Activated T-helper 2 cell treated with anti-CD3 and anti-CD28 coated beads, Interferon-gamma antibody, Interleukin-2, Interleukin-4, amounts not matched to agents 10 μg/mL and 5 μg/mL and 100 μg/mL, durations not matched to agents 14 hours and 24 hours and 36 hours (primary cell): ENCODE results near the gene DGKH. TPM values are rescaled to one million over a fixed set of nuclear protein-coding genes. Genes with fewer than 3 reads are reported as not detected.

Experiments used
- DNase-seq: peaks from one replicate; pipeline ENCODE4 v3.0.0; 2021; ENCODE audit warnings: low spot score
- H3K27ac Mint-ChIP-seq: one replicate; pipeline ENCODE4 v1.8.0; 2021; ENCODE audit warnings: mixed read lengths
- H3K27me3 Mint-ChIP-seq: one replicate; pipeline ENCODE4 v1.8.0; 2021; ENCODE audit warnings: low read depth, mixed read lengths
- H3K36me3 Mint-ChIP-seq: one replicate; pipeline ENCODE4 v1.8.0; 2021; ENCODE audit warnings: low read depth, mixed read lengths
- H3K4me1 Mint-ChIP-seq: one replicate; pipeline ENCODE4 v1.8.0; 2021; ENCODE audit warnings: low read depth, mixed read lengths
- H3K4me3 Mint-ChIP-seq: one replicate; pipeline ENCODE4 v1.8.0; 2021; ENCODE audit warnings: low read depth, mild to moderate bottlenecking, moderate library complexity, mixed read lengths
- H3K9me3 Mint-ChIP-seq: one replicate; pipeline ENCODE4 v1.8.0; 2021; ENCODE audit warnings: mixed read lengths
- intact Hi-C: fragments of 100-400 bp; cut with micrococcal nuclease; formaldehyde crosslinking; loops from one replicate; pipeline ENCODE4 v1.15.1; 2023
- total RNA-seq: library from RNA; stranded (reverse); gene quantifications from 2 replicates; pipeline ENCODE4 v1.2.3, GENCODE V29; 2022

DGKH gene
- 13.7 and 15.1 TPM in 2 replicates for total RNA-seq

- no peak for DNase-seq
- peaks cover 3% of the 10 kb centered on the region for H3K27me3 Mint-ChIP-seq
- intact Hi-C loops, result loop anchor here (1.0 to 10.0 kb wide), 7 partner anchors 8 to 734 kb away; partner anchors contain the start of genes AKAP11, NAA16, RGCC and VWA8
- peaks cover 27% of the 10 kb centered on the region for H3K4me1 Mint-ChIP-seq
- peaks cover 18% of the 10 kb centered on the region for H3K36me3 Mint-ChIP-seq
- peak within 1 kb of the TSS; percentile 75 for H3K27ac Mint-ChIP-seq
- H3K4me3 Mint-ChIP-seq, result peak within 1 kb of the TSS; percentile 87
- H3K9me3 Mint-ChIP-seq, result no peaks in the 10 kb centered on the region
These were observed at the start of gene DGKH for GRCh38 chr13:42048342-42048683. DGKH (plus strand) TSS chr13:42048648; CDS start chr13:42048774, 126 bp downstream.

GRCh38 chr13:42000846-42001245 lies 47.6 kb upstream of the DGKH start:
- peaks cover 2% of the 10 kb centered on the region for H3K4me1 Mint-ChIP-seq
- intact Hi-C loops, result no loop called here
- no peak overlapping the region for H3K4me3 Mint-ChIP-seq
- H3K27ac Mint-ChIP-seq, result no peak overlapping the region
- DNase-seq, result no peak
- H3K36me3 Mint-ChIP-seq, result no peaks in the 10 kb centered on the region
- no peaks in the 10 kb centered on the region for H3K9me3 Mint-ChIP-seq
- H3K27me3 Mint-ChIP-seq, result peaks cover 25% of the 10 kb centered on the region

GRCh38 chr13:42001580-42001979 lies 46.9 kb upstream of the DGKH start:
- H3K27me3 Mint-ChIP-seq, result peaks cover 25% of the 10 kb centered on the region
- H3K9me3 Mint-ChIP-seq, result no peaks in the 10 kb centered on the region
- intact Hi-C loops, result no loop called here
- DNase-seq, result no peak
- H3K4me1 Mint-ChIP-seq, result no peaks in the 10 kb centered on the region
- no peaks in the 10 kb centered on the region for H3K36me3 Mint-ChIP-seq
- H3K27ac Mint-ChIP-seq, result no peak overlapping the region
- no peak overlapping the region for H3K4me3 Mint-ChIP-seq

GRCh38 chr13:42002066-42002465 lies 46.4 kb upstream of the DGKH start:
- no peaks in the 10 kb centered on the region for H3K9me3 Mint-ChIP-seq
- H3K27me3 Mint-ChIP-seq, result peaks cover 25% of the 10 kb centered on the region
- intact Hi-C loops, result no loop called here
- H3K4me3 Mint-ChIP-seq, result no peak overlapping the region
- H3K4me1 Mint-ChIP-seq, result no peaks in the 10 kb centered on the region
- no peaks in the 10 kb centered on the region for H3K36me3 Mint-ChIP-seq
- H3K27ac Mint-ChIP-seq, result no peak overlapping the region
- DNase-seq, result no peak

GRCh38 chr13:42007844-42008243 lies 40.6 kb upstream of the DGKH start:
- Mint-ChIP-seq H3K27me3 (no peaks in the 10 kb centered on the region), H3K4me3 (no peak overlapping the region), H3K27ac (no peak overlapping the region), H3K9me3 (no peaks in the 10 kb centered on the region), H3K36me3 (no peaks in the 10 kb centered on the region), H3K4me1 (no peaks in the 10 kb centered on the region)
- DNase-seq, result no peak
- intact Hi-C loops, result no loop called here

- no peaks in the 10 kb centered on the region for H3K9me3 Mint-ChIP-seq
- DNase-seq, result no peak
- peaks cover 2% of the 10 kb centered on the region for H3K27me3 Mint-ChIP-seq
- H3K4me1 Mint-ChIP-seq, result no peaks in the 10 kb centered on the region
- no peaks in the 10 kb centered on the region for H3K36me3 Mint-ChIP-seq
- intact Hi-C loops, result no loop called here
- no peak overlapping the region for H3K4me3 Mint-ChIP-seq
- no peak overlapping the region for H3K27ac Mint-ChIP-seq
These were observed 39.4 kb upstream of the DGKH start for GRCh38 chr13:42009057-42009456.

- peaks cover 14% of the 10 kb centered on the region for H3K27me3 Mint-ChIP-seq
- intact Hi-C loops, result no loop called here
- no peak for DNase-seq
- H3K27ac Mint-ChIP-seq, result no peak overlapping the region
- no peak overlapping the region for H3K4me3 Mint-ChIP-seq
- H3K9me3 Mint-ChIP-seq, result no peaks in the 10 kb centered on the region
- H3K36me3 Mint-ChIP-seq, result no peaks in the 10 kb centered on the region
- no peaks in the 10 kb centered on the region for H3K4me1 Mint-ChIP-seq
These were observed 36.7 kb upstream of the DGKH start for GRCh38 chr13:42011601-42012350.

GRCh38 chr13:42014119-42014518 lies 34.3 kb upstream of the DGKH start:
- Mint-ChIP-seq H3K4me3 (no peak overlapping the region), H3K9me3 (no peaks in the 10 kb centered on the region), H3K4me1 (no peaks in the 10 kb centered on the region), H3K27me3 (peaks cover 26% of the 10 kb centered on the region), H3K36me3 (no peaks in the 10 kb centered on the region), H3K27ac (no peak overlapping the region)
- intact Hi-C loops, result no loop called here
- no peak for DNase-seq

- Mint-ChIP-seq H3K27ac (no peak overlapping the region), H3K4me1 (no peaks in the 10 kb centered on the region), H3K27me3 (peaks cover 30% of the 10 kb centered on the region), H3K36me3 (no peaks in the 10 kb centered on the region), H3K9me3 (no peaks in the 10 kb centered on the region), H3K4me3 (no peak overlapping the region)
- no peak for DNase-seq
- intact Hi-C loops, result no loop called here
These were observed 31.2 kb upstream of the DGKH start for GRCh38 chr13:42017264-42017663.

GRCh38 chr13:42021851-42022250 lies 26.6 kb upstream of the DGKH start:
- Mint-ChIP-seq H3K4me1 (no peaks in the 10 kb centered on the region), H3K4me3 (no peak overlapping the region), H3K27ac (no peak overlapping the region), H3K27me3 (peaks cover 20% of the 10 kb centered on the region), H3K36me3 (no peaks in the 10 kb centered on the region), H3K9me3 (no peaks in the 10 kb centered on the region)
- intact Hi-C loops, result no loop called here
- DNase-seq, result no peak

- peaks cover 20% of the 10 kb centered on the region for H3K27me3 Mint-ChIP-seq
- no peak for DNase-seq
These were observed 26.1 kb upstream of the DGKH start for GRCh38 chr13:42022336-42022735.

GRCh38 chr13:42022796-42023493 lies 25.5 kb upstream of the DGKH start:
- Mint-ChIP-seq H3K36me3 (no peaks in the 10 kb centered on the region), H3K9me3 (no peaks in the 10 kb centered on the region), H3K27ac (no peak overlapping the region), H3K4me1 (no peaks in the 10 kb centered on the region), H3K4me3 (no peak overlapping the region), H3K27me3 (peaks cover 15% of the 10 kb centered on the region)
- no peak for DNase-seq
- intact Hi-C loops, result no loop called here

More at GRCh38 chr13:42022336-42022735, 26.1 kb upstream of the DGKH start:
- Mint-ChIP-seq H3K27ac (no peak overlapping the region), H3K36me3 (no peaks in the 10 kb centered on the region), H3K4me1 (no peaks in the 10 kb centered on the region), H3K9me3 (no peaks in the 10 kb centered on the region), H3K4me3 (no peak overlapping the region)
- intact Hi-C loops, result no loop called here

GRCh38 chr13:42027286-42027685 lies 21.2 kb upstream of the DGKH start:
- H3K27me3 Mint-ChIP-seq, result peaks cover 17% of the 10 kb centered on the region
- no peaks in the 10 kb centered on the region for H3K36me3 Mint-ChIP-seq
- no peak overlapping the region for H3K4me3 Mint-ChIP-seq
- no peak for DNase-seq
- intact Hi-C loops, result no loop called here
- no peaks in the 10 kb centered on the region for H3K4me1 Mint-ChIP-seq
- no peak overlapping the region for H3K27ac Mint-ChIP-seq
- H3K9me3 Mint-ChIP-seq, result no peaks in the 10 kb centered on the region
